Endodermal cell (in vitro differentiated cells): ENCODE results near the gene YEATS4. TPM values are rescaled to one million over a fixed set of nuclear protein-coding genes. Genes with fewer than 3 reads are reported as not detected.

ENCODE experiments used
- DNase-seq: peaks from one replicate; pipeline ENCODE4 v3.0.0-alpha.2; 2017
- H3K27ac ChIP-seq: 2 replicates; pipeline ENCODE4 v1.5.1; 2013; ENCODE audit warnings: mild to moderate bottlenecking, low read depth, low read length, moderate library complexity
- H3K27me3 ChIP-seq: 2 replicates; pipeline ENCODE4 v1.6.1; 2013; ENCODE audit warnings: mild to moderate bottlenecking, low read length, moderate library complexity; ENCODE audit not compliant: insufficient read depth, control insufficient read depth, poor library complexity, severe bottlenecking
- H3K36me3 ChIP-seq: 2 replicates; pipeline ENCODE4 v1.7.0; 2013; ENCODE audit warnings: mild to moderate bottlenecking, low read length, moderate library complexity; ENCODE audit not compliant: control insufficient read depth, insufficient read depth
- H3K4me1 ChIP-seq: one replicate; pipeline ENCODE4 v1.7.0; 2013; ENCODE audit warnings: low read length; ENCODE audit not compliant: control insufficient read depth, insufficient read depth
- H3K4me3 ChIP-seq: 2 replicates; pipeline ENCODE4 v1.5.1; 2013; ENCODE audit warnings: mild to moderate bottlenecking, low read length, moderate library complexity
- H3K9ac ChIP-seq: 2 replicates; pipeline ENCODE4 v1.6.1; 2013; ENCODE audit warnings: mild to moderate bottlenecking, low read length, moderate library complexity; ENCODE audit not compliant: poor library complexity, severe bottlenecking; ENCODE audit errors: extremely low read depth
- H3K9me3 ChIP-seq: 2 replicates; pipeline ENCODE4 v1.6.1; 2013; ENCODE audit warnings: mild to moderate bottlenecking, low read length, moderate library complexity; ENCODE audit not compliant: control insufficient read depth
- H3K27ac Mint-ChIP-seq: 2 replicates; pipeline ENCODE4 v1.8.0; 2020; ENCODE audit warnings: mixed read lengths
- H3K27me3 Mint-ChIP-seq: 2 replicates; pipeline ENCODE4 v1.8.0; 2021; ENCODE audit warnings: mild to moderate bottlenecking, mixed read lengths; ENCODE audit not compliant: insufficient read depth
- H3K36me3 Mint-ChIP-seq: 2 replicates; pipeline ENCODE4 v1.8.0; 2020; ENCODE audit warnings: low read depth, mixed read lengths
- H3K4me1 Mint-ChIP-seq: 2 replicates; pipeline ENCODE4 v1.8.0; 2020; ENCODE audit warnings: mixed read lengths
- H3K4me3 Mint-ChIP-seq: 2 replicates; pipeline ENCODE4 v1.8.0; 2020; ENCODE audit warnings: mild to moderate bottlenecking, moderate library complexity, mixed read lengths
- H3K9me3 Mint-ChIP-seq: 2 replicates; pipeline ENCODE4 v1.8.0; 2020; ENCODE audit warnings: mild to moderate bottlenecking, mixed read lengths
- WGBS, 2 experiments: methylation state at CpG; one replicate each; pipeline versions ENCODE4 v1.1.5 to v1.1.7; 2013; ENCODE audit warnings: missing lambda C conversion rate in 2 of 2, mixed read lengths in 1 of 2; ENCODE audit not compliant: insufficient coverage in 1 of 2, insufficient read length in 1 of 2; 5-methylcytosine and 5-hydroxymethylcytosine counted together
- total RNA-seq, 2 donors: library from RNA; stranded (reverse); fragmentation: NEBNext Ultra II Directional in 1 of 2; extraction: Animal tissue kit (Norgen Biotek cat#: 25700) in 1 of 2; gene quantifications; 2 replicates in 1 of 2; 3 replicates in 1 of 2; pipeline ENCODE4 v1.2.1, GENCODE V29; 2021
- TF ChIP-seq, protein P1 (sequence below): fragments of 200-600 bp; sonication (generic); conservative IDR thresholded peaks from 2 replicates; pipeline ENCODE4 v1.5.0; 2021; ENCODE audit warnings: antibody characterized with exemption, mild to moderate bottlenecking

Gene YEATS4
- total RNA-seq, 2 donors from 2014 or later = 37.0 to 40.9 TPM

DNA sequence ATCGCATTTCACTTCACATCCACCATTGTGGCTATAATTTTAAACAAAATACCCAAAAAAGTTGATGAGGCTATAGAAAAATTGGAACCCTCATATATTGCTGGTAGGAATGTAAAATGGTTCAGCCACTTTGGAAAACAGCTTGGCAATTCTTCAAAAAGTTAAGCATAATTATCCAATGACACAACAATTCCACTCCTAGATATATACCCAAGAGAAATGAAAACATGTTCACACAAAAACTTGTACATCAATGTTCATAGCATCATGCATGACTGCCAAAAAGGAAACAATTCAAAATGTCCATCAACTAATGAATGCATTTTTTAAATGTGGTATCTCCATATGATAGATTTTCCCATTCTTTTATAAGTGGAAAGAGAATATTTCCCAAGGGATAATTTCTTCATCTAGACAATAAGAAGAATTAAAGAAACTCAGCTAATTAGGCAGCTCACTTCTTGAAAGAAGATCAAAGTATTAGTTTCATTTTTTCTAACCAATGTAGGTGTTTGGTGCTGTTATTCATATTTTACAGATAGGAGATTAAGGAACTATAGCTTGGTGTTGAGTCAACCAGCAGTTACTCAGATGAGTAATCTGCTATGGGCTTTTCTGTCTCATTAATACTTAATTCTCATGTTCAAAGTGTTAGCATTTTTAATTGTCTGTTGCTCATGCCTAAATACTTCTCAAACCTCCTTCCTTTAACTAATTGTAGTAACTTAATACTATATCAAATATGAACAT, 32.8 kb downstream of the YEATS4 start:
- Histone ChIP-seq H3K4me3 (no peak overlapping the region), H3K9me3 (peaks cover 14% of the 10 kb centered on the region), H3K9ac (no peak overlapping the region), H3K27me3 (no peaks in the 10 kb centered on the region), H3K4me1 (no peaks in the 10 kb centered on the region), H3K36me3 (peaks cover 49% of the 10 kb centered on the region), H3K27ac (no peak overlapping the region)
- TF ChIP-seq, protein P1, sequence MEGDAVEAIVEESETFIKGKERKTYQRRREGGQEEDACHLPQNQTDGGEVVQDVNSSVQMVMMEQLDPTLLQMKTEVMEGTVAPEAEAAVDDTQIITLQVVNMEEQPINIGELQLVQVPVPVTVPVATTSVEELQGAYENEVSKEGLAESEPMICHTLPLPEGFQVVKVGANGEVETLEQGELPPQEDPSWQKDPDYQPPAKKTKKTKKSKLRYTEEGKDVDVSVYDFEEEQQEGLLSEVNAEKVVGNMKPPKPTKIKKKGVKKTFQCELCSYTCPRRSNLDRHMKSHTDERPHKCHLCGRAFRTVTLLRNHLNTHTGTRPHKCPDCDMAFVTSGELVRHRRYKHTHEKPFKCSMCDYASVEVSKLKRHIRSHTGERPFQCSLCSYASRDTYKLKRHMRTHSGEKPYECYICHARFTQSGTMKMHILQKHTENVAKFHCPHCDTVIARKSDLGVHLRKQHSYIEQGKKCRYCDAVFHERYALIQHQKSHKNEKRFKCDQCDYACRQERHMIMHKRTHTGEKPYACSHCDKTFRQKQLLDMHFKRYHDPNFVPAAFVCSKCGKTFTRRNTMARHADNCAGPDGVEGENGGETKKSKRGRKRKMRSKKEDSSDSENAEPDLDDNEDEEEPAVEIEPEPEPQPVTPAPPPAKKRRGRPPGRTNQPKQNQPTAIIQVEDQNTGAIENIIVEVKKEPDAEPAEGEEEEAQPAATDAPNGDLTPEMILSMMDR = no peak
- no peak for DNase-seq
- no peaks in the 10 kb centered on the region for H3K4me1 Mint-ChIP-seq
- H3K36me3 Mint-ChIP-seq = peaks cover 46% of the 10 kb centered on the region
- H3K9me3 Mint-ChIP-seq = peaks cover 9% of the 10 kb centered on the region
- no peaks in the 10 kb centered on the region for H3K27me3 Mint-ChIP-seq
- no peak overlapping the region for H3K27ac Mint-ChIP-seq
- 100% methylated on average over 1 of the region's 1 CpG; no CpG with 5 or more reads in 1 of the 2 experiments for WGBS, 2 experiments
- no peak overlapping the region for H3K4me3 Mint-ChIP-seq

DNA sequence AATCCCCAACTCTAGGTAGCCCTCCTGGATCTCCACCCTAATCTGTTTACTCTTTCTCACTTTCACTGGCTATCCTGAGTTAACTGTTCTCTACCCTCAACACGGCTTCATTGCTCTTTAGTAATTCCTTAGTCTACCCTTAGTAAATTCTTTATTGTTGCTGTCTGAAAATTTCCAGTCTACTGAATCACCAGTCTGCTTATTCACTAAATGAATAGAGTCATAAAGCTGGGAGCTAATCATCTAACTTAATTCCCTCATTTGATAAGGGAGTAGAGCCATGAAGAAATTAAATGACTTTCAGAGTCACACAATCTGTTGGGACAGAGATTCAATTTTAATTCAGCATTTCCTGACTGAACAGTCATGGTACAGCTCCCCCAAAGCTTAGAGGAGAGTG, 36.5 kb downstream of the YEATS4 start:
- H3K4me1 Mint-ChIP-seq = no peaks in the 10 kb centered on the region
- no peaks in the 10 kb centered on the region for H3K27me3 ChIP-seq
- peaks cover 13% of the 10 kb centered on the region for H3K9me3 Mint-ChIP-seq
- H3K4me1 ChIP-seq = no peaks in the 10 kb centered on the region
- no peak overlapping the region for H3K4me3 Mint-ChIP-seq
- no peak overlapping the region for H3K27ac Mint-ChIP-seq
- WGBS, 2 experiments = 85 to 90% methylated on average over 1 of the region's 1 CpG
- no peak for DNase-seq
- H3K9ac ChIP-seq = no peak overlapping the region
- H3K36me3 ChIP-seq = peaks cover 28% of the 10 kb centered on the region
- peaks cover 20% of the 10 kb centered on the region for H3K9me3 ChIP-seq
- peaks cover 36% of the 10 kb centered on the region for H3K36me3 Mint-ChIP-seq
- H3K4me3 ChIP-seq = no peak overlapping the region
- TF ChIP-seq, protein P1 = no peak
- H3K27me3 Mint-ChIP-seq = no peaks in the 10 kb centered on the region
- no peak overlapping the region for H3K27ac ChIP-seq

DNA sequence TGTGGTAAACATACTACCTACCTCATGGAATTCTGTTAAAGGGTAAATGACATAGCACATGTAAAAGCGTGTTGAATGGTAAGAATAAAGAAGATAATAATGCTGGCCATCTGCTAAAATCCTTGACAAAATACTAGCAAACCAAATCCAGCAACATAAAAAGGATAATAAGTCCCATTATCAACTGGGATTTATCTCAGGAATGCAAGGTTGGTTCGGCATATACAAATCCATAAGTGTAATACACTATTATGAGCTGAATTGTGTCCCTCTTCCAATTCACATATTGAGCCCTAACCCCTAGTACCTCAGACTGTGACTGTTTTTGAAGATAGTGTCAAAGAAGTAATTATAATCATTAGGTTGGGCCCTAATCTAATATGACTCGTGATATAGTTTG, 37.4 kb downstream of the YEATS4 start:
- TF ChIP-seq, protein P1 = no peak
- Mint-ChIP-seq H3K4me3 (no peak overlapping the region), H3K27ac (no peak overlapping the region), H3K9me3 (peaks cover 13% of the 10 kb centered on the region), H3K27me3 (no peaks in the 10 kb centered on the region), H3K36me3 (peaks cover 28% of the 10 kb centered on the region), H3K4me1 (no peaks in the 10 kb centered on the region)
- Histone ChIP-seq H3K4me1 (no peaks in the 10 kb centered on the region), H3K36me3 (peaks cover 20% of the 10 kb centered on the region), H3K27me3 (no peaks in the 10 kb centered on the region), H3K9me3 (peaks cover 20% of the 10 kb centered on the region), H3K27ac (no peak overlapping the region), H3K9ac (no peak overlapping the region), H3K4me3 (no peak overlapping the region)
- no peak for DNase-seq
- WGBS, 2 experiments = 96% methylated on average over 2 of the region's 3 CpGs; no CpG with 5 or more reads in 1 of the 2 experiments
